Measurements from ENCODE around the gene CHD9.
"Not testable (repeated sequence)": the region's sequence is repeated elsewhere in the genome, so short reads cannot be mapped to it uniquely, and the experiment has no call there.

CHD9 gene

DNA sequence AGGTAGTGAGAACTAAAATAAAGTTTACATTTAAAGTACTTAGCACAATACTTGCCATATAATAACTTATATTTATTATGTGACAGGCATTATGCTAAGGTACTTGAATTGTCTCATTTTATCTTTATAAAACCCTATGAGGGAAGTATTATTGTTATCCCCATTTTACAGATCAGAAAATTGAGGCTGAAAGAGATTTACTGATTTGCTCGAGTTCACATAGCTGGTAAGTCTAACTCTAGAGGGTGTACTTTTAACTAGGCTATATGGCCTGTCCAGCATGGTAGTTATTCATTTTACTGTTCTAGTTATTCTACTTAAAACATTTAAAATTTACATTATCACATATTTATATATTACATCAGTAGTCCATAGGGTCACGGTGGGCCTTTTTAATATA lies 266.2 kb downstream of the CHD9 start:
- no peak for DNase-seq
- Mint-ChIP-seq H3K4me3 (no peak overlapping the region), H3K9me3 (no peaks in the 10 kb centered on the region), H3K36me3 (peaks cover 28% of the 10 kb centered on the region), H3K27ac (no peak overlapping the region), H3K27me3 (no peaks in the 10 kb centered on the region), H3K4me1 (no peaks in the 10 kb centered on the region)
- CTCF ChIA-PET, result no interaction called here

DNA sequence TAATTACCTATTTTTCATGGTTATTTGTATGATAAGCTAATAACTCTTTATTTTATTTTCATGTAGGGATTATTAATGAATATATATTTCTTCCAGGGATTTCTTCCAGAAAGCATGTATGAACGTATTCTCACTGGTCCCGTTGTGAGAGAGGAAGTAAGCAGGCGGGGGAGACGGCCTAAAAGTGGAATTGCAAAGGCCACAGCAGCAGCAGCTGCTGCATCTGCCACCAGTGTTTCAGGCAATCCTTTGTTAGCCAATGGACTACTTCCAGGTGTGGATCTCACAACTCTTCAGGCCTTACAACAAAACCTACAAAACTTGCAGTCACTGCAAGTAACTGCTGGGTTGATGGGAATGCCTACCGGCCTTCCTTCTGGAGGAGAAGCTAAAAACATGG lies 269.1 kb downstream of the CHD9 start:
- CTCF ChIA-PET, result interaction anchor here (0.9 kb wide), 1 partner anchor 420 kb away, joined by 4 read pairs; no protein-coding TSS in a partner anchor
- H3K4me3 Mint-ChIP-seq, result no peak overlapping the region
- H3K27me3 Mint-ChIP-seq, result no peaks in the 10 kb centered on the region
- H3K27ac Mint-ChIP-seq, result no peak overlapping the region
- no peak for DNase-seq
- H3K4me1 Mint-ChIP-seq, result no peaks in the 10 kb centered on the region
- H3K36me3 Mint-ChIP-seq, result peaks cover 13% of the 10 kb centered on the region
- no peaks in the 10 kb centered on the region for H3K9me3 Mint-ChIP-seq

GRCh38 chr16:53330991-53331390 lies 276.2 kb downstream of the CHD9 start:
- H3K4me3 Mint-ChIP-seq, H3K9me3 Mint-ChIP-seq, H3K27me3 Mint-ChIP-seq, DNase-seq, H3K27ac Mint-ChIP-seq, H3K36me3 Mint-ChIP-seq, CTCF ChIA-PET: not testable (repeated sequence)
- H3K4me1 Mint-ChIP-seq, result peaks cover 11% of the 10 kb centered on the region

- CTCF ChIA-PET, result no interaction called here
- Mint-ChIP-seq H3K4me3 (no peak overlapping the region), H3K27me3 (peaks cover 9% of the 10 kb centered on the region), H3K36me3 (peaks cover 1% of the 10 kb centered on the region), H3K9me3 (peaks cover 5% of the 10 kb centered on the region), H3K27ac (no peak overlapping the region), H3K4me1 (peaks cover 11% of the 10 kb centered on the region)
- no peak for DNase-seq
Measured at GRCh38 chr16:53334581-53334980, 279.8 kb downstream of the CHD9 start.

DNA sequence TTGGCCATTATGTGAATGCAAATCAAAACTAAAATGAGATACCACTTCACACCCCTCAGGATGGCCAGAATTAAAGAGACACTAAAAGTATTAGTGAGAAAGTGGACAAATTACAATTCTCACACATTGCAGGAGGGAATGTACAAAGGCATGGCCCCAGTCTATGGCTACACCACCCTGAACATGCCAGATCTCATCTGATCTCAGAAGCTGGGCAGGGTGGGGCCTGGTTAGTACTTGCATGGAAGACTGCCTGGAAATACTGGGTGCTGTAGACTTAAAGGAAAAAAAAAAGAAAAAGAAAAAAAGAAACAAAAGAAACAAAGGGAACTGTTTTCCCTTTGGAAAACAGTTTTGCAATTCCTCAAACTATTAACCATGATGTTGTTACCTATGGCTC lies 282.5 kb downstream of the CHD9 start:
- Mint-ChIP-seq H3K4me1 (peaks cover 11% of the 10 kb centered on the region), H3K4me3 (no peak overlapping the region), H3K27me3 (peaks cover 9% of the 10 kb centered on the region), H3K9me3 (no peaks in the 10 kb centered on the region), H3K27ac (no peak overlapping the region), H3K36me3 (peaks cover 1% of the 10 kb centered on the region)
- no peak for DNase-seq
- CTCF ChIA-PET, result no interaction called here

DNA sequence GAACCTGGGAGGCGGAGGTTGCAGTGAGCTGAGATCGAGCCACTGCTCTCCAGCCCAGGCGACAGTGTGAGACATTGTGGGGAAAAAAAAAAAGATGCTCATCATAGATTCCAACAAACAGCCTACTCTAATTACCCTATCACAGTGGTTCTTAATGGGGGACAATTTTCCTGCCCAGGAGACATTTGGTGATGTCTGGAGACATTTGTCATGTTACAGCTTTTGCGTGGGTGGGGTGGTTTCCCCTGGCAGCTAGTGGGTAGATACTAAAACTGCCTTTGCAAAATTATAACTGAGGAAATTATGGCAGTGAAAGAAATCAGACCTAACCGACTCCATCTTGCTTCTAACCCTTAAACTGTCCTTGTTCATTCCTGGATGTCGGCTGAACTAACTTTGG lies 287.0 kb downstream of the CHD9 start:
- Mint-ChIP-seq H3K9me3 (no peaks in the 10 kb centered on the region), H3K4me1 (no peaks in the 10 kb centered on the region), H3K36me3 (no peaks in the 10 kb centered on the region), H3K4me3 (no peak overlapping the region), H3K27ac (no peak overlapping the region), H3K27me3 (peaks cover 9% of the 10 kb centered on the region)
- DNase-seq, result no peak
- CTCF ChIA-PET, result no interaction called here

GRCh38 chr16:53355064-53355463 lies 300.3 kb downstream of the CHD9 start:
- Mint-ChIP-seq H3K4me1 (peaks cover 5% of the 10 kb centered on the region), H3K9me3 (no peaks in the 10 kb centered on the region), H3K27me3 (peaks cover 47% of the 10 kb centered on the region), H3K27ac (no peak overlapping the region), H3K36me3 (no peaks in the 10 kb centered on the region), H3K4me3 (no peak overlapping the region)
- DNase-seq, result no peak
- CTCF ChIA-PET, result no interaction called here

- Mint-ChIP-seq H3K27me3 (peaks cover 44% of the 10 kb centered on the region), H3K4me1 (peaks cover 5% of the 10 kb centered on the region), H3K27ac (no peak overlapping the region), H3K36me3 (no peaks in the 10 kb centered on the region), H3K4me3 (no peak overlapping the region), H3K9me3 (no peaks in the 10 kb centered on the region)
- CTCF ChIA-PET, result interaction anchor here (0.6 kb wide), 1 partner anchor 451 kb away, joined by 3 read pairs; no protein-coding TSS in a partner anchor
- DNase-seq, result no peak
Measured at GRCh38 chr16:53356478-53357207, 301.9 kb downstream of the CHD9 start.

GRCh38 chr16:53357208-53357586 lies 302.4 kb downstream of the CHD9 start:
- Mint-ChIP-seq H3K36me3 (no peaks in the 10 kb centered on the region), H3K27me3 (peaks cover 47% of the 10 kb centered on the region), H3K4me1 (peaks cover 5% of the 10 kb centered on the region), H3K9me3 (no peaks in the 10 kb centered on the region), H3K4me3 (no peak overlapping the region), H3K27ac (no peak overlapping the region)
- no peak for DNase-seq
- CTCF ChIA-PET, result no interaction called here

DNA sequence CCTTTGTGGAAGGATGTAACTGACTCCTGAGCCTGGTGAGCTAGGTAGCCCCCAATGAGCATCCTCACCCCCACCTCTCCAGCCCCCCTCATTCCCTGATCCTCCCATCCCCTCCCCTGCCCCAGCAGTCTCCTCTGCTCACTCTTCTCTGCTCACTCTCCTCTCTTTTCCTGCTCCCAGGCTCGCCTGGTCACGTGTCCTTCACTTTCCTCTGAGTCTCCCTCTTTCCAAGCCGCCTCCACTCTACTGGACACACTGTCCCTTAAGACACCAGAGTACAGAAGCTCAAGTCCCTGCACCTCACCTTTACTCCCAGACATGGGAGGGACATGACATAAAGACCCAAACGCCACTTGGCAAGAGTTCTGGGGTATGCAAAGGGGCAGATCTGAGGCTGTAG lies 303.2 kb downstream of the CHD9 start:
- CTCF ChIA-PET, result no interaction called here
- Mint-ChIP-seq H3K4me1 (peaks cover 5% of the 10 kb centered on the region), H3K27me3 (peaks cover 50% of the 10 kb centered on the region), H3K27ac (no peak overlapping the region), H3K4me3 (no peak overlapping the region), H3K36me3 (no peaks in the 10 kb centered on the region), H3K9me3 (no peaks in the 10 kb centered on the region)
- no peak for DNase-seq

DNA sequence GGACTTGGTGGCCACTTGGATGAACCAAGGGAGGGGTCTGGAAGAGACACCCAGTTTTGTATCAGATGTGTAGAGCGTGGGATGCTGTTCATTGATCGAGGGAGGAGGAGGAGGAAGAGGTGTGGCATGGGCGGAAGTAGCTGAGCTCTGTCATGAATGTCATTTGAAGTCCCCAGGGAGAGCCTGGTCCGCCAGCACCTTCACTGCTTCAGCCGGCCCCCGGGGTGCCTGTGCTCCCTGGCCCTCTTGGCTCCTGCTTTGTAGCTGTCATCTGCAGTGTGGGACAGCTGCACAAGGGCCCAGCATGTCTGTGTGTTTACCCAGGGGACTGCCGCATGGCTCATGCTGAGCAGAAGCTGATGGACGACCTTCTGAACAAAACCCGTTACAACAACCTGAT lies 304.1 kb downstream of the CHD9 start:
- H3K9me3 Mint-ChIP-seq, result no peaks in the 10 kb centered on the region
- DNase-seq, result no peak
- H3K27ac Mint-ChIP-seq, result no peak overlapping the region
- peaks cover 5% of the 10 kb centered on the region for H3K4me1 Mint-ChIP-seq
- H3K4me3 Mint-ChIP-seq, result no peak overlapping the region
- H3K27me3 Mint-ChIP-seq, result peaks cover 46% of the 10 kb centered on the region
- CTCF ChIA-PET, result no interaction called here
- no peaks in the 10 kb centered on the region for H3K36me3 Mint-ChIP-seq

GRCh38 chr16:53369921-53370320 lies 315.1 kb downstream of the CHD9 start:
- Mint-ChIP-seq H3K36me3 (no peaks in the 10 kb centered on the region), H3K4me1 (peaks cover 21% of the 10 kb centered on the region), H3K9me3 (no peaks in the 10 kb centered on the region), H3K27ac (no peak overlapping the region), H3K4me3 (no peak overlapping the region), H3K27me3 (peaks cover 21% of the 10 kb centered on the region)
- CTCF ChIA-PET, result no interaction called here
- no peak for DNase-seq

DNA sequence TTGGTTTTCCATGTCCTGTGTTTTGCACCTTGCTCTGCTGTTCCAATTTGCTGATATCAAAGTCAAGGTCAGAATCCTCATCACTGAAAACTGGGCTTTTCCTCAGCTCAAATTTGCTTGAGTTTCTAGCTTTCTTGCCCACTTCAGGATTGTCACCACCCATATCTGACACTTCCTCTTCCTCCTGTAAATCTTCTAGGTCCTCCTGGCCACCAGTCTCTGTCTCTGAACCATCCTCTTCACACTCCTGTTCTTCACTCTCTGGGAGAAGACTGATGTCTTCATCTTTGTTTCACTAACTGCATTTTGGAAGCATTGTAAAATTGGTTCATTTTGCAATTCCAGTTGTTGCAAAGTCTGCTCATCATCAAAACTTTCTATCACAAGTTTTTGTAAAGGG lies 316.0 kb downstream of the CHD9 start:
- H3K27ac Mint-ChIP-seq, result no peak overlapping the region

GRCh38 chr16:53372992-53373871 lies 318.4 kb downstream of the CHD9 start:
- H3K4me3 Mint-ChIP-seq, result no peak overlapping the region
- H3K27me3 Mint-ChIP-seq, result peaks cover 21% of the 10 kb centered on the region
- CTCF ChIA-PET, result no interaction called here
- H3K9me3 Mint-ChIP-seq, result no peaks in the 10 kb centered on the region
- peak overlapping the region; percentile 3 for H3K27ac Mint-ChIP-seq
- H3K4me1 Mint-ChIP-seq, result peaks cover 24% of the 10 kb centered on the region
- H3K36me3 Mint-ChIP-seq, result no peaks in the 10 kb centered on the region
- peak; percentile 86 for DNase-seq

More for the DNA sequence above, 316.0 kb downstream of the CHD9 start:
- Mint-ChIP-seq H3K9me3 (no peaks in the 10 kb centered on the region), H3K4me1 (peaks cover 22% of the 10 kb centered on the region), H3K4me3 (no peak overlapping the region), H3K36me3 (no peaks in the 10 kb centered on the region), H3K27me3 (peaks cover 21% of the 10 kb centered on the region)
- CTCF ChIA-PET, result no interaction called here
- DNase-seq, result no peak

DNA sequence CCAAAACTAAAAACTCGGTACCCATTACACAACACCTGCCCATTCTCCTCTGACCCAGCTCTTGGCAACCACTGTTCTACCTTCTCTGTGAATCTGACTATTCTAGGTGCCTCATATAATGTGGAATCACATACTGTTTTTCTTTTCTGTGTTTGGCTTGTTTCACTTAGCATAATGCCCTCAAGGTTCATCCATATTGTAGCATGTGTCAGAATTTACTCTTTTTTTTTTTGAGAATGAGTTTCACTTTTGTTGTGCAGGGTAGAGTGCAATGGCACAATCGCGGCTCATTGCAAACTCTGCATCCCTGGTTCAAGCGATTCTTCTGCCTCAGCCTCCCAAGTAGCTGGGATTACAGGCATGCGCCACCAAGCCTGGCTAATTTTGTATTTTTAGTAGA lies 320.0 kb downstream of the CHD9 start:
- no peak for DNase-seq
- Mint-ChIP-seq H3K4me3 (peak overlapping the region; percentile 36), H3K27me3 (peaks cover 11% of the 10 kb centered on the region), H3K27ac (peak overlapping the region; percentile 31), H3K36me3 (no peaks in the 10 kb centered on the region), H3K4me1 (peaks cover 28% of the 10 kb centered on the region), H3K9me3 (no peaks in the 10 kb centered on the region)
- CTCF ChIA-PET, result no interaction called here

Measured in activated naive CD4-positive, alpha-beta T cell treated with anti-CD3 and anti-CD28 coated beads, Interleukin-2, amount 10 ng/mL, durations not matched to agents 7 days and 5 days (primary cell).